ENCODE results near the gene CRYZ.

DNA sequence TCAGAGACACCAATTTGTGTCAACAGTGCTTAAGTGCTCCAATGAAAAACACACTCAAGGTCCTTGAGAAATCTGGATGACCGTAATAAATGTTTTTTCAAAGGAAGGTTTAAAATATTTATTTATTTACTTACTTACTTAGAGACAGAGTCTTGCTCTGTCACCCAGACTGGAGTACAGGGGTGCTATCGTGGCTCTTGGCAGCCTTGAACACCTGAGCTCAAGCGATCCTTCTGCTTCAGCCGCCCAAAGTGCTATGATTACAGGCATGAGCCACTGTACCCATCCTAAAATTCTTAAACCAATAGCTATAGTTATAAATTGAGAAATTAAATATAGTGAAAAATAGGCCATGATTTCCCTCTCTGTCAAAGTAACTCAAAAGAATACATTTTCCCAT is 41.9 kb downstream of the CRYZ start:
- TF ChIP-seq CTCF (conservative IDR thresholded peaks at IDR 0.05) (no peak), ZFX (IDR thresholded peaks at IDR 0.05) (no peak)

Measured in C4-2B (cell line).